T-helper 2 cell treated with Interferon-gamma antibody and Interleukin-4, amounts not matched to agents 100 ng/mL and 5 ng/mL, for 36 hours (primary cell): ENCODE data around the gene NUDT16L1. TPM values are rescaled to one million over a fixed set of nuclear protein-coding genes. Genes with fewer than 3 reads are reported as not detected.
"Not testable (repeated sequence)": the region's sequence is repeated elsewhere in the genome, so short reads cannot be mapped to it uniquely, and the experiment has no call there.

Source experiments
- intact Hi-C: fragments of 100-400 bp; cut with micrococcal nuclease; formaldehyde crosslinking; loops from one replicate; pipeline ENCODE4 v1.15.1; 2023
- total RNA-seq: library from RNA; stranded (reverse); gene quantifications from 2 replicates; pipeline ENCODE4 v1.2.3, GENCODE V29; 2022

NUDT16L1 gene
- total RNA-seq, 1 donor from 2014 or later: 33.4 TPM

DNA sequence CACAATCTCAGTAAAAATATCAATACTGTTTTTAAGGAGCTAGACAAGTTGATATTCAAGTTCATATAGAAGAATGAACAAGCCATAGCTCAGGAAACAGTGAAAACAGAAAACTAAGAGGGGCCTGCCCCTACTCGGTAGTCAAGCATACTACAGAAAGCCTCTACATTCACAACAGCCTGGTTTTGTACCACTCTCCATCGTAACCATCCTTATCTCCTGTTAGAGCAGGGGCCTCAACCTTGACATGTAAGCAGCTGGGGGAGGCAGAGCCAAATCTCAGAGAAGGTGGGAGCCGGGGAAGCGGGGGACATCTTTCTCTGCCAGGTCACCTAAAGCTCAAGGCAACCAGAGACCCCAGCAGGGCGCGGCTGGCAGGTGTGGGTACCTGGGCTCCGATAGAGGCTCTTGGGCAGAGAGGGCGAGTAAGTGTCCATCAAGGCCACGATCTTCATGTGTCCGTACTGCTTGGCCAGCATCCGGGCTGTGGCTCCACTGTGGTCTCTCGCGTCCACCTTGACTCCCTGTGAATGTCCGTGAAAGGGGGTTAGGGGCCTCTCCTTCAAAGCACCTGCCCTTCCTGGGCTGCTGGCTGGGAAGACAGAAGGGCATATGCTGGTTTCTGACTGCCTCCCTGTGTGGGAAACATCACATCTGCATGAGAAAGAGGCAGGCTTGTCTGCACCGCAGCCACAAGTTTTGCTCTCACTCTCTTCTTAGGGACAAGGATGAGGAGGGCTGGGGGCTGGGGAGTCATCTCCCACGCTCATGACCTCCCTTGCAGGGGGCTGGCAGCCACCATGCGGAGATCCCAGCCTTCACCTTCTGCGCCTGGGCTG is 20.5 kb downstream of the NUDT16L1 start:
- intact Hi-C loops: no loop called here

DNA sequence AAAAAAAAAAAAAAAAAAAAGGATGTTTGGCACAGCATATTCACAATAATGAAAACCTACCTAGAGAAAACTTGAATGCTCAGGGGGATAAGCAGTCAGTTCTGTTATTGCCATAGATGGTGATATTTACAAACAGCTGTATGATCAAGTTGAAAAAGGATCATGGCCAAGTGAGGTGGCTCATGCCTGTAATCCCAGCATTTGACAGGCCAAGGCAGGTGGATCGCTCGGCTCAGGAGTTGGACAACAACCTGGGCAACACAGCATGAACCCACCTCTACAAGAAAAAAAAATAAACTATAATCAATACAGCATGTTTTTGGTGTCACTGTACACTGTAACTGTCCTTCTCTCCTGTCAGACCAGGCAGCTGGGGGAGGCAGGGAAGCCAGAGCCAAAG is 21.6 kb downstream of the NUDT16L1 start:
- intact Hi-C loops: no loop called here

DNA sequence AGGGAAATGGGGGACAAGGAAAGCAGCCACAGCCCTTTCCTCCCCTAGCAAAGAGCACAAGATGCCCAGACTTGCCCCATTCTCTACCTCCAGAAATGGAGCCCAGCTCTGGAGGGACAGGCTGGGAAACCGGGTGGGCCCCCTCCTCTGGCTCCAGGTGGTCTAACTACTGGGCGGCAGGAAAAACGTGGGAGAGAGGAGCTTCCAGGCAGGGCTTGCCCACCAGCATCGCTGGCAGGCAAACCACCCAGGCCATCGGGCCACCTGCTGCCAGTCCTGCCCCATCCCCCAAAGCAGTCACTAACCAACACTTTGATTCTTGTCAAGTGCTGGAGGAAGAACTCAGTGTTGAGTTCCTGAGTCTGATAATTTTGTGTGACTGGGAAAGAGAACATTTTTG is 25.1 kb downstream of the NUDT16L1 start:
- intact Hi-C loops: no loop called here

DNA sequence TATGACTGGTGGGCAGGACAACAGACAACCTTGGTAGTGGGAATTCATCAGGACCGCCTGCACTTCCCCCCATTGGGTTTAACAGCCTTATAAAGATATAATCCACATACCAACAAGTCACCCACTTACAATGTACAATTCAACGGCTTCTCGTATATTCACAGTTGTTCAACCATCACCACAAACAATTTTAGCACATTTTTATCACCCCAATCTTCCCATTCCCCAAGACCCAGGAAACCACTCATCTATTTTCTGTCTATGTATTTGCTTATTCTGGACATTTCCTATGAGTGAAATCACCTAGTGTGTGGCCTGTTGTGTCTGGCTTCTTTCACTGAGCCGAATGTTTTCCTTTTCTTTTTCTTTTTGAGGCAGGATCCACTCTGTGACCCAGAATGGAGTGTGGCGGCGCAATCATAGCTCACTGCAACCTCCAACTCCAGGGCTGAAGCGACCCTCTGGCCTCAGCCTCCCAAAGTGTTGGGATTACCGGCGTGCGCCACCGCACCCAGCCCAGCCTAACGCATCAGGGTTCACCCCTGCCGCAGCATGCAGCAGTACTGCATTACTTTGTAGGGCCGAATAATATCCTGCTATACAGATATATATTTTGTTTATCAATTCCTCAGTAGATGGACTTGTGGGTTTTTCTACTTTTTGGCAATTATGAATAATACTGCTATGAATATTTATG is 29.9 kb downstream of the NUDT16L1 start:
- intact Hi-C loops: no loop called here

DNA sequence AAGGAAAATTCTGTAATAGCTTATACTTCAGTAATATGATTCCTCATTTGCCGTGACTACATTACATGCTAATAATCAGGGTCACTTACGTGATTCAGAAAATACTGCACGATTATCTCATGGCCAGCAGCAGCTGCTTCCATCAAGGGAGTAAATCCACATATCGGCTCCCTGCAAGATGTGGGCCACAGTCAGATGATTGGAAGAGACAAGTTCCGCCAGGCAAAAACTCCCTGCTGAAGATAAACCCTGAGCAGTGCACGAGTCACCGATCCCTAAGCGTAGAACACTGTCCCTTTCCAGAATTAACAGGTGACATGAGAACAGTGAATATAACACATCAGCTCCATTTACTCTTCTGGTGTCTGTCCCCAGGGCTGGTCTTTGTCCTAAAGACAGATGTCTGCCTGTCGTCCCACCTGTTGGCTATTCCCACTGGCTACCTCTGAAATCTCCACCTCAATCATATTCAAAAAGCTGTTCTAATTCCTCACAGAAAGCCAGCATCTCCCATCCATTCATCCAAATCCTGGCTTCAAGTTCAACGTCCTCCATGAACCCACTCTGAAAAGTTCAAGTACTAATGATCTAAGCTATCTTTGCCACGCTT is 31.4 kb downstream of the NUDT16L1 start:
- intact Hi-C loops: no loop called here

DNA sequence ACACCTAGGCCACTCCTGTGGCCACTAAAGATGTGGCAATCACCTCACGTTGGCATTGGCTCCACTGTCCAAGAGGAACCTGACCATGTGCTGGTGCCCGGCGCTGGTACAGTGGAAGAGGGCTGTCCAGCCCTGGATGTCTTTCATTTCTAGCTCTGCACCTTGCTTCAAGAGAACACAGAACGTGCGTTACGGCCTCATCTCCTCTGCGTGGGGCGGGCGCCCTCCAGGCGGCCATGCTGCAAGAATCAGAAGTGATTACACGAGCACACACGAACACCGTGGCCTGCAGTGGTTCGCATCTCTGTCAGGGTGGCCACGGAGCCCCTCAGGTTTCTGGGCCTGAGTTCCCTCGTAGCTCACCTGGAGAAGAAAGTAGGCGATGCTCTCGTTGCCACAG is 33.3 kb downstream of the NUDT16L1 start:
- intact Hi-C loops: no loop called here

DNA sequence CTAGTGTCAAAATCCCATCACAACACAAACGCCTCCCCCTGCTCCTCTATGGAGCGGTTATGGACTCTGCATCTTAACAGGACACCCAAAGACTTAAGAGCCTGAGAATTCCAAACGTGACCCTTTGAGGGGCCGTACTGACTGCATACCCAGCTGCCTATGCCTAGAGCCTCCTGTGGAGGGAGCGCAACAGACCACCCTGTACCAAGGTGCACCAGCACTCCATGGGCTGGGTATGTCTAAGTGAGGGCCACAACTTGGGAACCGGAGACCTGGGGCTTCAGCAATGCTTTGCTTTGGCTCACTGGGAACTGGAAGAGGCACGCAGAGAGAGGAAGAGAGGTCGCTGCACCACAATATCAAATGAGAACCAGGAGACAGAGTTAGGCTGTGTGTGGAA is 35.3 kb downstream of the NUDT16L1 start:
- intact Hi-C loops: no loop called here

DNA sequence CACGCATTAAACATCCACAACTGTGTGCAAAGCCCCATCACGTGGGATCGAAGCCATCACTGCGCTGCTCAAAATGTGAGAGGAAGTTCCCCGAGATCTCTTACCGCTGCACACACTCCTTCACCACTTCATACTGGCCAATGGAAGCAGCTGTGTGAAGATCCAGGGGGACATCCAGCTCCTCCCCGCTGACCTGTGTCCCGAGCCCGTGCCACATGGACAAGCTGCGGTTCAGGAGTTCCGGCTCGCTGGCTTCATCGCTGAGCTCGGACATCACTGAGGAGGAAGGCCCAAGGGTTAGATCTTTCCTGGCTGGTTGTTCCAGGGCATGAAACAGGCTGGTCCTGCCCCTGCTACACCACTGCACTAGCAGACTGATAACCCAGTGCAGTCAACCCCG is 36.5 kb downstream of the NUDT16L1 start:
- intact Hi-C loops: no loop called here

DNA sequence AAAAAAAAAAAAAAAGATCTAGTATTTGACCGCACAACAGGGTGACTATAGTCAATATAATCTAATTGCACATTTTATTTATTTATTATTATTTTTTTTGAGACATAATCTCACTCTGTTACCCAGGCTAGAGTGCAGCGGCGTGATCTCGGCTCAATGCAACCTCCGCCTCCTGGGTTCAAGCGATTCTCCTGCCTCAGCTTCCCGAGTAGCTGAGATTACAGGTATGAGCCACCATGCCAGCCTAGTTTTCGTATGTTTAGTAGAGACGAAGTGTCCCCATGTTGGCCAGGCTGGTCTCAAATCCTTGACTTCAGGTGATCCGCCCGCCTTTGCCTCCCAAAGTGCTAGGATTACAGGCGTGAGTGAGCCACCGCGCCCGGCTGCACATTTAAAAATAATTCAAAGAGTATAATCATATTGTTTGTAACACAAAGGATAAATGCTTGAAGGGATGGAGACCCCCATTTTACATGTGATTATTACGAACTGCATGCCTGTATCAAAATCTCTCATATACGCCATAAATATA is 39.9 kb downstream of the NUDT16L1 start:
- intact Hi-C loops: no loop called here

DNA sequence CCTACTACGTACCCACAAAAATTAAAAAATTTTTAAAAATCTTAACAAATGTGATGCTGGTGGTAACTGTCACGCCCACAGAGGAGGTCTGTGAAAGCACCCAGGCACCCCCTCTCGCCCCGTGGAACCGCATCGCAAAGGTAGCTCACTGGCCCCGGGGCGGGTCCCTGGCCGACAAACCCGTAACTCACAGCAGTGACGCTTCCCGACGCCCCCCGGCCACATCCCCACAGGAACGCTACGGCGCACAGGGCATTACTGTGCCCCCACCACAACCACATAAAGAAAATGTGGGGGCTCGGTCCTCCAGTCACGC is 40.3 kb downstream of the NUDT16L1 start:
- intact Hi-C loops: loop anchor here (1.0 to 2.0 kb wide), 7 partner anchors 35 to 225 kb away; partner anchors contain the start of genes GLYR1, MGRN1, NUDT16L1 and ROGDI

DNA sequence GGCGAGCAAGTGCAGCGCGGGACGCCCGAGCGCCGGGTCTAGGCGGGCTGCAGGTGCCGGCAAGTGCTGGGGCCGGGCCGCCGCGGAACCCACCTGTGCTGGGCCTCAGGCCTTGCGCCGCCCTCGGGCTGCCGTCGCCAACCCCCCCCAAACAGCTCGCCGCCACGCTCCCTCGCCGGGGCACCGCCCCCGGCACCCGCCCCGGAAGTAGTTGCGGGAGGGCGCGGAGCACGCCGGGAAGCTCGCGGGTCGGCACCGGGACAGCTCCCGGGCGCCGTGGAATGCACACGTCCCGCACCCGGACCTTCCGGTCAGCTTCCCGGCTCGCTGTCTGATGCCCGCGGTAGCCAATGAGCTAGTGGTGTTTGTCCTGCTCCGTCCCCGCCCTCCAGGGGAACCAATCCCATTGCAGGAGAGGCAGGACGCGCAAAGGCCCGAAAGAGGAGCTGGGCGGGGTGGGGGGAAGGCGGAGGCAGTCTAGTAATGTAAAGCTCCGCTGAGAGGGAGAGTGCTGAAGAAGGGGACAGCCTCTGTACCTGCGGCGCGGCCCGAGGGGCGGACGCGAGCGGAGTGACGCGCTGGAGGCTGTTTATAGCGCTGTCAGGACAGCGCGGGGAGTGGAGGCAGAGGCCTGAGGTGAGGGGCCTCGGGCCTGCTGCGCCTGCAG is 40.8 kb downstream of the NUDT16L1 start, which contains the start of the genes ANKS3 and DNAAF8:
TSS of gene ANKS3 (minus strand) at position 209 of the 667 bp plus-strand sequence. CDS start 4,122 bp downstream, outside the sequence.
TSS of gene DNAAF8 (plus strand) at position 475 of the 667 bp plus-strand sequence. CDS start 1,978 bp downstream, outside the sequence.
- intact Hi-C loops: loop anchor here (1.0 to 2.0 kb wide), 7 partner anchors 34 to 224 kb away; partner anchors contain the start of genes GLYR1, MGRN1, NUDT16L1 and ROGDI

DNA sequence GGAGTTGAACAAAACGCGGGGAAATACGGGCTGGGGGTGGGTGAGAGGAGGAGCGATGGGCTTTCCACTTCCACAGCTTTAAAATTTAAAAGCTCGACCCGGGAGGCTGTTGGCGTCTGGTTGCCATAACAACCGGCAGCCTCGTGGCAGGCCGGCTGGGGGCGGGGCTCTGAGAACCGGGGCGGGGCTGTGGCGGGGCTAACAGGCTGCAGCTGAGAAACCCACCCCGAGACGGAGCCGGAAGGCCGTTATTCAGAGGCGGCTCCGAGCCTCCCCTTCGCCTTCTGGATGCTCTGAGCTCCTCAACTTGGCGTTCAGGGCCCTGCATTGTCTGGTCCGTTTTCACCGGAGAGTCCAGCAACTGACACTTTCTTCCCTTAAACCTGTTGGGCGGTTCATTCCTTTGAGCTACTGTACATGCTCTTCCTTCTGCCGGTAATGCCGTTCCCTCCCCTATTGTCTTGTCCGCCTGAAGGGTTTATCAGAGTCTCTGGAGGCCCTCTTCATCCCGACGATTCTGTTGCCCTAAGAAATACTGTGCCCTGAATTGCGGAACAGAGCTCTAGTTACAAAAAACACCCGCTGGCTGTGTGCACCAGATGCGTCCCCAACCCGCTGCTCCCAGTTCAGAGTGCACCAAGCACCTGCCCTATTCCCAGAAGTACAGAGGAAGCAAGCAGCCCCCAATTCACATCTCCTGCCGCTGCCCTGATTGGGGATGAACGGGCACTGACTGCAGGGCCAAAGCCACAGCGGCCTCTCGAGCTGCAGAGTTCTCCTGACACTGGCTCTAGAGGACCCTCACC is 41.6 kb downstream of the NUDT16L1 start:
- intact Hi-C loops: loop anchor here (1.0 to 2.0 kb wide), 7 partner anchors 33 to 223 kb away; partner anchors contain the start of genes GLYR1, MGRN1, NUDT16L1 and ROGDI

DNA sequence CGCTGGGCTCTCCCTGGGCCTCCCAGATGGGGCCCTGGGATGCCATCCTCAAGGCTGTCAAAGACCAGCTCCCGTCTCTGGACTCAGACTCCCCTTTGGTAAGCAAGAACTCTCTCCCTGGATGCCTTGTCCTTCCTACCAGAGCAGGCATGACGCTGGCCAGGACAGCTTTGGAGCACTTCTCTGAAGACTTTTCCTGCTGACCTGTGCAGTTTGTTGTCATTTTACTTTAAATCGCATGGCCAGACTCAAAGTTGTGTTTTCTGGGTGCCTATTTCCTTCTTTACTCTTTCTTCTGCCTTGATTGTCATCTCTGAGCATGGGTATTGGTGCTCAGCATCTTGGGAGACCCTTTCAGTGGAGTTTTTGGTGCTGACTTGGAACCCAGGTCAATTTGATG is 43.2 kb downstream of the NUDT16L1 start:
- intact Hi-C loops: no loop called here

DNA sequence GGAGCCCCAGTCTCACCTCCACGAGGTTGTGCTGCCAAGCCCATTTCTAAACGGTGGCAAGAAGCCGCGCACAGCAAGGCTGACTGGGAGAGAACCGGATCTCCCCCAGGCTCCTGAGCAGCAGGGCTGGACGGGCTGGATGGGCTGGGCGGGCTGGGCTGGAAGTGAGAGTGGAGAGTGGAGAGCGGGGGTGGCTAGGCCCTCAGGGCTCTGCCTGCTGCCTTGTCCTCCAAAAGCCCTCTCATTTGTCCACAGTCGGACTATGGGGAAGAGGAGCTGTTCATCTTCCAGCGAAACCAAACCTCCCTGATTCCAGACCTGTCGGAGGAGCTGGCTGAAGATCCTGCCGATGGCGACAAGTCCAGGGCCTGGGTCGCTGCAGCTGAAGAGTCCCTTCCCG is 44.2 kb downstream of the NUDT16L1 start:
- intact Hi-C loops: no loop called here

DNA sequence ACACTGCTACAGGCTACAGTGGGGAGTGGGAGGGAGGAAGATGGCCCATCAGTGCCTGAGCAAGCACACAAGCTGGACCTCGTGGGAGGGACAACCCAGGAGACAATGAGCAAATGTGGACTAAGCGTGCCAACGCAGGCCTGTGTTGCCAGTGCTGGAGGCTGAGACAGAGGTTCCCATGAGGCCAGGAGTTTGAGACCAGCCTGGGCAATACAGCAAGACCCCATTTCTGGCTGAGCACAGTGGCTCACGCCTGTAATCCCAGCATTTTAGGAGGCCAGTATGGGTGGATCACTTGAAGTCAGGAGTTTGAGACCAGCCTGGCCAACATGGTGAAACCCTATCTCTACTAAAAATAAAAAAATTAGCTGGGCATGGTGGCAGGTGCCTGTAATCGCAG is 45.0 kb downstream of the NUDT16L1 start:
- intact Hi-C loops: not testable (repeated sequence)

DNA sequence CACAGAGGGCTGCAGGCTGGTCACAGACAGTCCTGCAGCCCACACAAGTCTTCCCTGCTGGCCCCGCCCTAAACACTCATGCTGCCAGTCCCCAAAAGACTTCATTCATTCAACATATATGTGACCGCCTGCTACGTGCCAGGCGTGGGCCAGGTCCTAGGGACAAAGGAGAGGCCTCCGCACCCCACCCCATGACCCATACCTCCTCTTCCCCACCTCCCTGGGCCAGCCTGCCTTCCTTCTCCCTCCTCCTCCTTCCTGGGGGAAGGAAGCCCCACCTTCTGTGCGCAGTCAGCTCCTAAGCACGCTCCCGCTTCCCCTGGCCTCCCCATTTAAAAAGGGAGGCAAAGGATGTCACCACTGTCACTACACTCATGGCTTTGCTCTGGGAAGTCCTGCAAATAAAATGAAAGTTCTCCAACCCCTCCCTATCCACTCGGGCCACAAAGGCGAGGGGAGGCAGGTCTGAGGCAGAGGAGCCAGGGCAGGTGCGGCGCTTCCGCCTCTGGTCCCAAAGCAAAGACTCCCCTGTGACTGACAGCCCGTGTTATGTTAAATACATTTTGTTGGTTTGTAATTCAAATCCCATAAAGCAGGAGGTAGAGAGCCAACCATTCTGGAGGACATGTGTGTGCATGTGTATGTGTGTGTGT is 50.0 kb downstream of the NUDT16L1 start:
- intact Hi-C loops: no loop called here

DNA sequence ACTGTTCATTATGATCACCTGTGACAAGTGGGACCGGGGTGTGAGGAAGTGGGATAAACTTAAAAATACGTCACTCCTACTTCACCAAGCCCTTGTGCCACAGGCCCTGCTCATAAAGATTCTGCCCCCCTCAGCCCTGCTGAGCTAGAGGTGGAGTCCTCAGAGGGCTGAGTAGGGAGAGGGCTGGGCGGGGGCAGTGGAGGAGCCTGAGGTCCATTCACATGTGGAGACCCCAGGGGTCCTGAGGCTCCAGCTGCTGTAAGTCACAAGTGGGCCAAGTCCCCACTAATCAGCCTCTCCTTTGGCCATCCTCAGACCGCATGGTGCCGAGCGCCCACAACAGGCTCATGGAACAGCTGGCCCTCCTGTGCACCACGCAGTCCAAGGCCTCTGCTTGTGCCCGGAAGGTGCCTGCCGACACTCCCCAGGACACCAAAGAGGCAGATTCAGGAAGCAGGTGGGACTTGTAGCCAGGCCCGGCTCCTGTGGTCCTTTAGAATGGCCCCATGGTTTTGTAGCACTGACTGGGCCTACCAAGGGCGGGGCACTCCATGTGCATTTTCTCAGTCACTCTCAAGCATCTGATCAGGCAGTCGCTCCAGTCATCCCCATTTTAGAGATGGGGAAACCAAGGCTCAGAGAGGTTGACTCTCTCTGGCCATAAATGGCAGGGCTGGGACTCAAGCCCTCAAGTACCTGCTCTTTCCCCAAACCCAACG is 51.4 kb downstream of the NUDT16L1 start:
- intact Hi-C loops: no loop called here

DNA sequence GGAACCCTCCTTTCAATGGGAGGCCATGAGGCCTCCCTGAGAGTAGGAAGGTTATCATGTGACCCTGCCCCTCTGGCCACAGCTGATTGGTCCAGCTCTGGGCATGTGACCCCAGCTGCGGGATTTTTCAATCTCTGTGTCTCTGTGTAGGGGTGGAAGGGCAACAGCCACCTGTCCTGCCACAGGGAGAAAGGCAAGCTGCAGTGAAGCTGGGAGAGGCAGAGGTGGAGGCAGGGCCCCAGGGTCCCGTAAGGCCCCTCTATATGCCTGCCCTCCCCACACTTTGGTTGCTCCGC is 51.9 kb downstream of the NUDT16L1 start:
- intact Hi-C loops: no loop called here
